B cell (primary cell): Measurements from ENCODE around the gene COPA. TPM values are rescaled to one million over a fixed set of nuclear protein-coding genes. Genes with fewer than 3 reads are reported as not detected.

Experiments
- ATAC-seq: fragments of 200-7000 bp; cut with Tn5 transposase; one replicate; pipeline ENCODE4 v1.10.0; 2021; ENCODE audit warnings: low read depth, mild to moderate bottlenecking, moderate number of reproducible peaks, moderate library complexity
- CTCF ChIA-PET: fragments of 350-600 bp; sonication (Branson Sonifier 250); formaldehyde crosslinking; loops from one replicate; lab custom pipeline; 2021; ENCODE audit warnings: antibody characterized with exemption, inconsistent platforms; lab: Charles Lee
- POLR2A ChIA-PET: fragments of 350-600 bp; sonication (Branson Sonifier 250); formaldehyde crosslinking; loops from one replicate; lab custom pipeline; 2021; ENCODE audit warnings: antibody characterized with exemption; lab: Charles Lee
- DNase-seq: peaks from one replicate; pipeline ENCODE4 v3.0.0; 2013
- H2AFZ ChIP-seq: 2 replicates; pipeline ENCODE4 v1.6.1; 2012; ENCODE audit warnings: mild to moderate bottlenecking, low read depth, low read length; ENCODE audit not compliant: insufficient read depth, poor library complexity, severe bottlenecking
- H3K27ac ChIP-seq, 2 donors: 1 replicate in 1 of 2; 2 replicates in 1 of 2; pipeline ENCODE4 v1.5.1; 2012 to 2013; ENCODE audit warnings: low read length in 2 of 2, mild to moderate bottlenecking in 2 of 2, moderate library complexity in 1 of 2
- H3K27me3 ChIP-seq, 4 experiments: fragments of 200-600 bp in 1 of 4; sonication (generic) in 1 of 4; replicated peaks in 1 of 4; 1 replicate in 2 of 4; 2 replicates in 2 of 4; pipeline versions ENCODE4 v1.6.1 to v1.7.0; 2013 to 2016; ENCODE audit warnings: low read length in 3 of 4, mild to moderate bottlenecking in 2 of 4, mixed read lengths in 1 of 4, moderate library complexity in 1 of 4; ENCODE audit not compliant: insufficient read depth in 4 of 4, control insufficient read depth in 3 of 4; ENCODE audit errors: control extremely low read depth in 1 of 4
- H3K36me3 ChIP-seq, 2 experiments: replicated peaks in 1 of 2; 1 replicate in 1 of 2; 2 replicates in 1 of 2; pipeline versions ENCODE4 v1.6.1 to v1.7.1; 2013; ENCODE audit warnings: low read length in 1 of 2; ENCODE audit not compliant: insufficient read depth in 2 of 2, control insufficient read depth in 1 of 2; ENCODE audit errors: control extremely low read depth in 1 of 2, extremely low read depth in 1 of 2
- H3K4me1 ChIP-seq, 2 donors: fragments of 200-600 bp in 1 of 2; sonication (generic) in 1 of 2; 1 replicate in 1 of 2; 2 replicates in 1 of 2; pipeline versions ENCODE4 v1.5.1 to v1.6.1; 2013 to 2017; ENCODE audit warnings: low read length in 2 of 2; ENCODE audit not compliant: control insufficient read depth in 2 of 2, insufficient read depth in 2 of 2
- H3K4me2 ChIP-seq: replicated peaks from 2 replicates; pipeline ENCODE3; 2012; ENCODE audit warnings: mild to moderate bottlenecking, low read depth, low read length; ENCODE audit not compliant: poor library complexity, severe bottlenecking
- H3K4me3 ChIP-seq, 5 experiments: fragments of 200-600 bp in 1 of 5; sonication (generic) in 1 of 5; 1 replicate in 3 of 5; 2 replicates in 2 of 5; pipeline versions ENCODE4 v1.5.1 to v1.7.0; 2011 to 2016; ENCODE audit warnings: low read length in 4 of 5, mild to moderate bottlenecking in 4 of 5, low read depth in 2 of 5, control low read depth in 1 of 5, moderate library complexity in 1 of 5; ENCODE audit not compliant: insufficient read depth in 1 of 5; ENCODE audit errors: control extremely low read depth in 1 of 5, extremely low read depth in 1 of 5
- H3K79me2 ChIP-seq: fragments of 200-600 bp; sonication (generic); one replicate; pipeline ENCODE4 v1.6.0; 2016; ENCODE audit warnings: low read length; ENCODE audit not compliant: control insufficient read depth, insufficient read depth
- H3K9ac ChIP-seq: fragments of 200-600 bp; sonication (generic); 2 replicates; pipeline ENCODE4 v1.6.1; 2017; ENCODE audit warnings: mild to moderate bottlenecking, low read length, moderate library complexity
- H3K9me3 ChIP-seq, 3 donors: one replicate each; pipeline versions ENCODE4 v1.6.1 to v1.7.1; 2013; ENCODE audit warnings: low read length in 2 of 3; ENCODE audit not compliant: control insufficient read depth in 2 of 3, insufficient read depth in 1 of 3; ENCODE audit errors: control extremely low read depth in 1 of 3
- H4K20me1 ChIP-seq: 2 replicates; pipeline ENCODE4 v1.6.0; 2012; ENCODE audit warnings: mild to moderate bottlenecking, low read length; ENCODE audit not compliant: insufficient read depth, control insufficient read depth, poor library complexity, severe bottlenecking
- H3K27ac Mint-ChIP-seq: one replicate; pipeline ENCODE4 v1.8.0; 2021; ENCODE audit warnings: mixed read lengths
- H3K27me3 Mint-ChIP-seq: one replicate; pipeline ENCODE4 v1.8.0; 2021; ENCODE audit warnings: mixed read lengths
- H3K4me1 Mint-ChIP-seq: one replicate; pipeline ENCODE4 v1.8.0; 2021; ENCODE audit warnings: mixed read lengths
- H3K4me3 Mint-ChIP-seq: one replicate; pipeline ENCODE4 v1.8.0; 2021; ENCODE audit warnings: mixed read lengths
- H3K9me3 Mint-ChIP-seq: one replicate; pipeline ENCODE4 v1.8.0; 2022; ENCODE audit warnings: mixed read lengths; ENCODE audit not compliant: insufficient read depth
- EZH2 ChIP-seq: IDR thresholded peaks from 2 replicates; pipeline ENCODE4 v1.6.1; 2012; ENCODE audit warnings: borderline replicate concordance, low read depth, mild to moderate bottlenecking, moderate library complexity, low read length; ENCODE audit not compliant: insufficient read depth, poor library complexity, severe bottlenecking
- WGBS: methylation state at CpG from one replicate; pipeline ENCODE4 v1.1.5; 2013; ENCODE audit warnings: missing lambda C conversion rate; ENCODE audit not compliant: insufficient coverage; 5-methylcytosine and 5-hydroxymethylcytosine counted together
- intact Hi-C: fragments of 100-400 bp; cut with micrococcal nuclease; formaldehyde crosslinking; loops from one replicate; pipeline ENCODE4 v1.10.0; 2022
- polyA plus RNA-seq: library from polyadenylated mRNA; depleted of rRNA; stranded (reverse); fragments of >200 nt; gene quantifications from 2 replicates; pipeline ENCODE4 v1.2.3, GENCODE V29; 2012
- total RNA-seq, 2 donors: library from RNA; stranded (reverse); fragments of 120-200 nt in 1 of 2; gene quantifications; 1 replicate in 1 of 2; 2 replicates in 1 of 2; pipeline versions ENCODE4 v1.2.3 to v1.2.4, GENCODE V29; 2013 to 2022
- TF ChIP-seq, protein P1 (sequence below): fragments of 200-600 bp; IDR thresholded peaks from one replicate; pipeline ENCODE4 v1.8.0; 2022; ENCODE audit warnings: antibody characterized with exemption, mild to moderate bottlenecking

The COPA gene
- total and polyA plus RNA-seq, 2 donors (not counting 1 experiment from before 2014, with no cell fraction given) = 39.1 to 168 TPM

DNA sequence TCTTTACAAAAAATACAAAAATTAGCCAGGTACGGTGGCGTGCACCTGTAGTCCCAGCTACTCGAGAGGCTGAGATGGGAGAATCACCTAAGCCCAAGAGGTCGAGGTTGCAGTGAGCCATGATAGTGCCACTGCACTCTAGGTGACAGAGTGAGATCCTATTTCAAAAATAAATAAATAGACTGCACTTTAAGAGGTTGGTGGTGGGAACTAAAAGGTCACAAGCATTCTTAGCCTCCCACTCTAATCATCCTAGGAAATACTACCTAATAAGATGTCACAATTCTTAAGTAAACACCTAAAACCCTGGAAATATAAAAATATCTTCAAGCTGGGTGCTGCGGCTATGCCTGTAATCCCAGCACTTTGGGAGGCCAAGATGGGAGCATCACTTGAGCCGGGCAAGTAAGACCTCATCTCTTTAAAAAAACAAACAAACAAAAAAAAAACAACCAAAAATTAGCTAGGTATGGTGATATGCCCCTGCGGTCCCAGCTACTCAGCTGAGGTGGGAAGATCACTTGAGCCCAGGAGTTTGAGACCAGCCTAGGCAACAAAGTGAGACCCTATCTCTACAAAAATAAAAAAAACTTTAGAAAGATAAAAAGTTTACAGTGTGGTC, 84.8 kb downstream of the COPA start:
- Histone ChIP-seq H3K4me3 (no peak overlapping the region), H3K9me3 (no peaks in the 10 kb centered on the region), H3K4me2 (no peak overlapping the region), H2AFZ (no peak overlapping the region), H3K27ac (no peak overlapping the region), H4K20me1 (no peaks in the 10 kb centered on the region), H3K9ac (no peak overlapping the region), H3K27me3 (no peaks in the 10 kb centered on the region), H3K79me2 (peaks cover 66% of the 10 kb centered on the region), H3K4me1 (peaks cover 20% of the 10 kb centered on the region in 2 donors), H3K36me3 (peaks cover 5 to 25% of the 10 kb centered on the region in 2 experiments)
- CTCF ChIA-PET = interaction anchor here (1.0 to 2.3 kb wide), 5 partner anchors 33 to 157 kb away, joined by 3 to 8 read pairs (median 4); no protein-coding TSS in a partner anchor
- intact Hi-C loops = no loop called here
- no peak for ATAC-seq
- Mint-ChIP-seq H3K9me3 (no peaks in the 10 kb centered on the region), H3K27ac (no peak overlapping the region), H3K27me3 (no peaks in the 10 kb centered on the region), H3K4me3 (no peak overlapping the region), H3K4me1 (peaks cover 43% of the 10 kb centered on the region)
- POLR2A ChIA-PET = no interaction called here
- TF ChIP-seq EZH2 = no peak
- TF ChIP-seq, protein P1, sequence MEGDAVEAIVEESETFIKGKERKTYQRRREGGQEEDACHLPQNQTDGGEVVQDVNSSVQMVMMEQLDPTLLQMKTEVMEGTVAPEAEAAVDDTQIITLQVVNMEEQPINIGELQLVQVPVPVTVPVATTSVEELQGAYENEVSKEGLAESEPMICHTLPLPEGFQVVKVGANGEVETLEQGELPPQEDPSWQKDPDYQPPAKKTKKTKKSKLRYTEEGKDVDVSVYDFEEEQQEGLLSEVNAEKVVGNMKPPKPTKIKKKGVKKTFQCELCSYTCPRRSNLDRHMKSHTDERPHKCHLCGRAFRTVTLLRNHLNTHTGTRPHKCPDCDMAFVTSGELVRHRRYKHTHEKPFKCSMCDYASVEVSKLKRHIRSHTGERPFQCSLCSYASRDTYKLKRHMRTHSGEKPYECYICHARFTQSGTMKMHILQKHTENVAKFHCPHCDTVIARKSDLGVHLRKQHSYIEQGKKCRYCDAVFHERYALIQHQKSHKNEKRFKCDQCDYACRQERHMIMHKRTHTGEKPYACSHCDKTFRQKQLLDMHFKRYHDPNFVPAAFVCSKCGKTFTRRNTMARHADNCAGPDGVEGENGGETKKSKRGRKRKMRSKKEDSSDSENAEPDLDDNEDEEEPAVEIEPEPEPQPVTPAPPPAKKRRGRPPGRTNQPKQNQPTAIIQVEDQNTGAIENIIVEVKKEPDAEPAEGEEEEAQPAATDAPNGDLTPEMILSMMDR = no peak
- WGBS = no CpG with 5 or more reads among the region's 7 CpGs
- DNase-seq = no peak

DNA sequence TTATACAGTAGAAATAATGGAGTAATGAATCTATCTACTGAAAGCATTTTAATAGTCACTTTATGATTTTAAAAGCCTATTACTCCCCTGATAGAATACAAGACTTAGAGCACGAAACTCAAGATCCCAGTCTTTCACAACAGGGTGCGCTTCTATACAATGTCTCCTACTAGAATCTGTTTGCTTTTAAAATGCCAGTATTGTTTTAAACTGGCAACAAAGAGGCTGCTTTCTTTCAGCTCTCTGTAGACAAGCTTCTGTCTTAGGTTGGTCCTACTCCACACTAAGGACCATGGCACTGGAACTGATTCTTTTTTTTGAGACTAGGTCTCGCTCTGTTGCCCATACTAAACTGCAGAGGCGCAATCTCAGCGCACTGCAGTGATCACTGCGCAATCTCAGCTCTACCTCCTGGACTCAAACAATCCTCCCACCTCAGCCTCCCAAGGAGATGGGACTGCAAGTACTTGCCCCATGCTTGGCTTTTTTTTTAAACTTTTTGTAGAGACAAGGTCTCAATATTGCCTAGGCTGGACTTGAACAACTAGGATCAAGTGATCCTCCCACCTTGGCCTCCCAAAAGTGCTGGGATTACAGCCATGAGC, 85.5 kb downstream of the COPA start:
- no peak overlapping the region for H3K27ac ChIP-seq
- H2AFZ ChIP-seq = no peak overlapping the region
- TF ChIP-seq, protein P1 = no peak
- TF ChIP-seq EZH2 = no peak
- ChIA-PET CTCF (interaction anchor here (0.6 to 2.3 kb wide), 5 partner anchors 34 to 164 kb away, joined by 3 to 7 read pairs (median 4); no protein-coding TSS in a partner anchor), POLR2A (no interaction called here)
- intact Hi-C loops = no loop called here
- H3K27ac Mint-ChIP-seq = no peak overlapping the region
- WGBS = 100% methylated on average over 4 of the region's 6 CpGs
- H3K4me1 ChIP-seq = peaks cover 14 to 15% of the 10 kb centered on the region in 2 donors
- ATAC-seq (no peak), DNase-seq (no peak)
- H3K36me3 ChIP-seq = peaks cover 5 to 25% of the 10 kb centered on the region in 2 experiments
- no peaks in the 10 kb centered on the region for H3K9me3 ChIP-seq
- no peak overlapping the region for H3K4me3 ChIP-seq
- no peaks in the 10 kb centered on the region for H3K27me3 ChIP-seq
- H3K4me1 Mint-ChIP-seq = peaks cover 40% of the 10 kb centered on the region
- no peak overlapping the region for H3K4me2 ChIP-seq
- no peaks in the 10 kb centered on the region for H3K27me3 Mint-ChIP-seq
- no peak overlapping the region for H3K4me3 Mint-ChIP-seq
- no peaks in the 10 kb centered on the region for H3K9me3 Mint-ChIP-seq
- peaks cover 60% of the 10 kb centered on the region for H3K79me2 ChIP-seq
- H4K20me1 ChIP-seq = peaks cover under 1% of the 10 kb centered on the region
- no peak overlapping the region for H3K9ac ChIP-seq
